Mesendoderm (in vitro differentiated cells): ENCODE results near the gene PTGES.

Experiments used
- DNase-seq: peaks from one replicate; pipeline ENCODE4 v3.0.0; 2013
- H2AK5ac ChIP-seq: 2 replicates; pipeline ENCODE4 v1.6.1; 2013; ENCODE audit warnings: low read length, inconsistent platforms
- H2BK120ac ChIP-seq: 2 replicates; pipeline ENCODE4 v1.6.1; 2013; ENCODE audit warnings: low read depth, mild to moderate bottlenecking, low read length, moderate library complexity, mixed read lengths
- H2BK15ac ChIP-seq: replicated peaks from 2 replicates; pipeline ENCODE4 v1.6.1; 2013; ENCODE audit warnings: low read depth, mild to moderate bottlenecking, moderate library complexity
- H2BK5ac ChIP-seq: 2 replicates; pipeline ENCODE4 v1.6.1; 2013; ENCODE audit warnings: low read length, inconsistent platforms
- H3K18ac ChIP-seq: 2 replicates; pipeline ENCODE4 v1.6.1; 2013; ENCODE audit warnings: mild to moderate bottlenecking, low read length, mixed read lengths
- H3K23ac ChIP-seq: one replicate; pipeline ENCODE4 v1.6.1; 2013; ENCODE audit warnings: low read length
- H3K27ac ChIP-seq: 2 replicates; pipeline ENCODE4 v1.5.1; 2013; ENCODE audit warnings: low read depth, mild to moderate bottlenecking, inconsistent platforms, low read length, moderate library complexity
- H3K27me3 ChIP-seq: 2 replicates; pipeline ENCODE4 v1.6.1; 2013; ENCODE audit warnings: low read length, control low read depth, mild to moderate bottlenecking, inconsistent platforms; ENCODE audit not compliant: insufficient read depth, poor library complexity
- H3K36me3 ChIP-seq: 2 replicates; pipeline ENCODE4 v1.6.1; 2013; ENCODE audit warnings: low read length, inconsistent platforms; ENCODE audit not compliant: control insufficient read depth, insufficient read depth
- H3K4ac ChIP-seq: one replicate; pipeline ENCODE4 v1.6.1; 2013; ENCODE audit warnings: low read depth, mild to moderate bottlenecking, low read length, moderate library complexity
- H3K4me1 ChIP-seq: 2 replicates; pipeline ENCODE4 v1.6.1; 2013; ENCODE audit warnings: low read depth, low read length, inconsistent platforms; ENCODE audit not compliant: control insufficient read depth
- H3K4me2 ChIP-seq: 2 replicates; pipeline ENCODE4 v1.6.1; 2013; ENCODE audit warnings: low read length
- H3K4me3 ChIP-seq: 2 replicates; pipeline ENCODE4 v1.5.1; 2013; ENCODE audit warnings: mild to moderate bottlenecking, low read length
- H3K56ac ChIP-seq: one replicate; pipeline ENCODE4 v1.6.1; 2013; ENCODE audit warnings: low read length
- H3K79me1 ChIP-seq: 2 replicates; pipeline ENCODE4 v1.6.1; 2013; ENCODE audit warnings: low read length, inconsistent platforms
- H3K79me2 ChIP-seq: 2 replicates; pipeline ENCODE4 v1.6.1; 2013; ENCODE audit warnings: mild to moderate bottlenecking, low read length; ENCODE audit not compliant: control insufficient read depth, insufficient read depth
- H3K9ac ChIP-seq: 2 replicates; pipeline ENCODE4 v1.6.1; 2013; ENCODE audit warnings: low read length, inconsistent platforms
- H4K5ac ChIP-seq: one replicate; pipeline ENCODE4 v1.6.1; 2013; ENCODE audit warnings: low read length
- H4K8ac ChIP-seq: one replicate; pipeline ENCODE4 v1.6.1; 2013; ENCODE audit warnings: low read depth, mild to moderate bottlenecking, control low read depth, low read length, moderate library complexity
- WGBS: extraction: QIAGEN DNeasy Blood & Tissue Kit; methylation state at CpG from one replicate; pipeline ENCODE4 v1.1.7; 2013; ENCODE audit warnings: low lambda C conversion rate, missing lambda C conversion rate; ENCODE audit not compliant: insufficient coverage; ENCODE audit errors: extremely low coverage; 5-methylcytosine and 5-hydroxymethylcytosine counted together

PTGES gene

DNA sequence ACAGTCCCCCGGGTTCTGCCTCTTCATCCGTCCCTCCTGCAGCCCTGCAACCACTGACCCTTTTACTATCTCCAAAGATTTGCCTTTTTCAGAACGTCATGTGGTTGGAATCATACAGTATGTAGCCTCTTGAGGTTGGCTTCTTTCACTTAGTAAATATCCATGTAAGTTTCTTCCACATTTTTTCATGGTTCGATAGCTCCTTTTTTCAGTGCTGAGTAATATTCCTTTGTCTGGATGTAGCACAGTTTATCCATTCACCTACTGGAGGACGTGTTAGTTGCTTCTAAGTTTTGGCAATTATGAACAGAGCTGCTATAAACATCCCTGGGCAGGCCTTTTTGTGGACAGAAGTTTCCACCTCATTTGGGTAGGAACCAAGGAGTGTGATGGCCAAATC, 60.3 kb downstream of the PTGES start:
- H2BK120ac ChIP-seq, result no peak overlapping the region
- no peaks in the 10 kb centered on the region for H3K27me3 ChIP-seq

More for the DNA sequence above, 60.3 kb downstream of the PTGES start:
- Histone ChIP-seq H3K79me2 (no peaks in the 10 kb centered on the region), H3K4me1 (no peaks in the 10 kb centered on the region), H3K27ac (no peak overlapping the region), H2BK5ac (no peak overlapping the region), H3K4me2 (no peak overlapping the region), H3K4me3 (no peak overlapping the region), H3K18ac (no peak overlapping the region), H3K56ac (no peak overlapping the region), H3K79me1 (no peaks in the 10 kb centered on the region), H2BK15ac (no peak overlapping the region), H4K5ac (no peak overlapping the region), H4K8ac (no peak overlapping the region), H3K4ac (no peak overlapping the region), H3K9ac (no peak overlapping the region), H3K23ac (no peak overlapping the region), H2AK5ac (no peak overlapping the region), H3K36me3 (no peaks in the 10 kb centered on the region)
- WGBS, result no CpG with 5 or more reads among the region's 5 CpGs
- no peak for DNase-seq
